ENCODE data around the gene ZFR2.

- TF ChIP-seq CTCF (IDR thresholded peaks at IDR 0.05) = no peak
- TF ChIP-seq POLR2A (IDR thresholded peaks at IDR 0.05) = no peak
Observed at GRCh38 chr19:3868770-3869456, at the start of gene ZFR2.
